Liver (tissue), 3 donors: ENCODE data around the gene TMEM213.

Experiments used
- ATF3 ChIP-seq: IDR thresholded peaks from 2 replicates; pipeline ENCODE4 v1.6.1; 2016; ENCODE audit warnings: antibody characterized with exemption
- CTCF ChIP-seq: fragments of 150-350 bp; IDR thresholded peaks from 2 replicates; pipeline ENCODE4 v1.5.1; 2017; ENCODE audit warnings: improper control_type of control experiment, low read depth, low read length; ENCODE audit not compliant: missing input control
- EGR1 ChIP-seq, 2 donors: IDR thresholded peaks; 2 replicates each; pipeline ENCODE4 v1.6.1; 2016 to 2018; ENCODE audit warnings: antibody characterized with exemption in 2 of 2, low read depth in 2 of 2
- FOXA1 ChIP-seq: IDR thresholded peaks from 2 replicates; pipeline ENCODE4 v1.6.1; 2016; ENCODE audit warnings: antibody characterized with exemption
- GABPA ChIP-seq, 2 donors: IDR thresholded peaks in 1 of 2; conservative IDR thresholded peaks in 1 of 2; 2 replicates each; pipeline ENCODE4 v1.6.1; 2016; ENCODE audit warnings: antibody characterized with exemption in 2 of 2, mild to moderate bottlenecking in 1 of 2, moderate library complexity in 1 of 2
- HNF4A ChIP-seq, 2 donors: conservative IDR thresholded peaks; 2 replicates each; pipeline ENCODE4 v1.6.1; 2016; ENCODE audit warnings: antibody characterized with exemption in 2 of 2, mild to moderate bottlenecking in 2 of 2
- NR2F2 ChIP-seq: IDR thresholded peaks from 2 replicates; pipeline ENCODE4 v1.6.1; 2016; ENCODE audit warnings: antibody characterized with exemption
- RAD21 ChIP-seq, 2 donors: IDR thresholded peaks; 2 replicates each; pipeline ENCODE4 v1.6.1; 2016; ENCODE audit warnings: antibody characterized with exemption in 2 of 2, mild to moderate bottlenecking in 2 of 2
- RXRA ChIP-seq, 2 donors: IDR thresholded peaks; 2 replicates each; pipeline ENCODE4 v1.6.1; 2017 to 2018; ENCODE audit warnings: antibody characterized with exemption in 2 of 2, mild to moderate bottlenecking in 1 of 2
- SP1 ChIP-seq: IDR thresholded peaks from 2 replicates; pipeline ENCODE4 v1.6.1; 2018; ENCODE audit warnings: antibody characterized with exemption, mild to moderate bottlenecking
- TAF1 ChIP-seq: conservative IDR thresholded peaks from 2 replicates; pipeline ENCODE4 v1.6.1; 2016; ENCODE audit warnings: antibody characterized with exemption, mild to moderate bottlenecking
- YY1 ChIP-seq: IDR thresholded peaks from 2 replicates; pipeline ENCODE4 v1.6.1; 2016; ENCODE audit warnings: antibody characterized with exemption, mild to moderate bottlenecking
- ZBTB33 ChIP-seq: IDR thresholded peaks from 2 replicates; pipeline ENCODE4 v1.6.1; 2016; ENCODE audit warnings: antibody characterized with exemption
- TF ChIP-seq, protein P1 (sequence below): IDR thresholded peaks from 2 replicates; pipeline ENCODE4 v1.6.1; 2016; ENCODE audit warnings: antibody characterized with exemption, mild to moderate bottlenecking
- donor health status: healthy.
- donor health status: healthy.

DNA sequence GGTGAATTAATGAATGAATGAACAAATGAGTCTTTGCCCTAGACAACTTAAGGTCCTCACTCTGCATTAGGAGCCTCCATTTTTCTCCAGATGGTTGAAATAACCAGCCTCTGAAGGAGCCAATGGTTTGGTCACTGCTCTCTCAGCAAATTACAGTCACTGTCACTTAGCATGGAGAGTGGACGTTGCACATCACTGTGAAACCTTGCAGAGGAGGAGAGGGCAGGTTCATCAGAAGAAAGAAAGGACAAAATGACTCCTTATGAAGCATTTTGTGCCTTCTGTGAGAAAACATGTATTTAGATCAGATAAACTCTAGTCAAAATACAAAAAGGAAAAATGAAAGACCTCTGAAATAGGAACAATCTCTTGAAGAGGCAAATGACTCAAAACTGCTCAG is 6.8 kb downstream of the TMEM213 start:
- TF ChIP-seq TAF1 (no peak), CTCF (no peak), EGR1 (IDR thresholded peaks at IDR 0.05; ENCODE audit: low read depth in 2 of 2) (no peak), YY1 (no peak), FOXA1 (no peak), GABPA (IDR thresholded peaks at IDR 0.05 in 1 of 2, conservative IDR thresholded peaks at IDR 0.05 in 1 of 2) (no peak), RAD21 (IDR thresholded peaks at IDR 0.05) (no peak), ZBTB33 (no peak), ATF3 (no peak), SP1 (no peak), HNF4A (conservative IDR thresholded peaks at IDR 0.05) (no peak), RXRA (IDR thresholded peaks at IDR 0.05) (no peak), NR2F2 (no peak)
- TF ChIP-seq, protein P1, sequence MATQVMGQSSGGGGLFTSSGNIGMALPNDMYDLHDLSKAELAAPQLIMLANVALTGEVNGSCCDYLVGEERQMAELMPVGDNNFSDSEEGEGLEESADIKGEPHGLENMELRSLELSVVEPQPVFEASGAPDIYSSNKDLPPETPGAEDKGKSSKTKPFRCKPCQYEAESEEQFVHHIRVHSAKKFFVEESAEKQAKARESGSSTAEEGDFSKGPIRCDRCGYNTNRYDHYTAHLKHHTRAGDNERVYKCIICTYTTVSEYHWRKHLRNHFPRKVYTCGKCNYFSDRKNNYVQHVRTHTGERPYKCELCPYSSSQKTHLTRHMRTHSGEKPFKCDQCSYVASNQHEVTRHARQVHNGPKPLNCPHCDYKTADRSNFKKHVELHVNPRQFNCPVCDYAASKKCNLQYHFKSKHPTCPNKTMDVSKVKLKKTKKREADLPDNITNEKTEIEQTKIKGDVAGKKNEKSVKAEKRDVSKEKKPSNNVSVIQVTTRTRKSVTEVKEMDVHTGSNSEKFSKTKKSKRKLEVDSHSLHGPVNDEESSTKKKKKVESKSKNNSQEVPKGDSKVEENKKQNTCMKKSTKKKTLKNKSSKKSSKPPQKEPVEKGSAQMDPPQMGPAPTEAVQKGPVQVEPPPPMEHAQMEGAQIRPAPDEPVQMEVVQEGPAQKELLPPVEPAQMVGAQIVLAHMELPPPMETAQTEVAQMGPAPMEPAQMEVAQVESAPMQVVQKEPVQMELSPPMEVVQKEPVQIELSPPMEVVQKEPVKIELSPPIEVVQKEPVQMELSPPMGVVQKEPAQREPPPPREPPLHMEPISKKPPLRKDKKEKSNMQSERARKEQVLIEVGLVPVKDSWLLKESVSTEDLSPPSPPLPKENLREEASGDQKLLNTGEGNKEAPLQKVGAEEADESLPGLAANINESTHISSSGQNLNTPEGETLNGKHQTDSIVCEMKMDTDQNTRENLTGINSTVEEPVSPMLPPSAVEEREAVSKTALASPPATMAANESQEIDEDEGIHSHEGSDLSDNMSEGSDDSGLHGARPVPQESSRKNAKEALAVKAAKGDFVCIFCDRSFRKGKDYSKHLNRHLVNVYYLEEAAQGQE, result no peak
